ENCODE measurements around the gene TRA2B. TPM values are rescaled to one million over a fixed set of nuclear protein-coding genes. Genes with fewer than 3 reads are reported as not detected.

The TRA2B gene
- total RNA-seq: 170 TPM

DNA sequence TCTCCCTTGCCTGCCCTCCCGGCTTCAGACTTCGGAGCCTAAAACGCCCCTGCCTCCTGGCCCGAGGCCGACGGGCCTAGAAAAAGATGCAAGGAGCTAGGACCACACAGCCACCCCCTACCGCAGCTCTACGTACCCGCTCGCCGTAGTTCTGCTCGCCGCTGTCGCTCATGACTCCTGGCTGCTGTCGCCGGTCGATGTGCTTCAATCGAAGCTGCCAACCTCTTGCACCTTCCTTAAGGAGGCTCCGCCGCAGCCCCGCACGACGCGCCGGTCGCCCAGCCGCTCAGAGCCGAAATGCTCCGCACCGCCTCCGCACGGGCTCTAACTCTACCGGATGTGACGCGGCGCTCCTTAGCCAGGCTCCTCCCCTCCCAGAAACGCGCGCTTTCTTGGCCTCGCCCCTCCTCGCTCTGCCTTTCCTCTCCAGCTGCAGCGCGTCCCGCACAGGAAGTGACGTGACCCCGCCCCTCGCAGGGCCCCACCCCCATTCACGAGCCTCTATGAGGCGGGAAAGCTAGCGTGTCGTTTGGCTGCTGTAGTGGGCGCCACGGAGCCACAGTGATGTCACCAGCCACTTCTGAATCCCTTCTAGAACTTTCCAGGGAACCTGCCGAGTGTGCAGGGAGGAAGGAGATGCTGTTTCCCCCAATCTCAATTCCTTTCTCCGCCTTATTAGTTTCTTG lies at the start of gene TRA2B:
Gene TRA2B (minus strand): TSS at position 326 of the 686 bp plus-strand sequence. CDS start 154 bp downstream, at position 172.
- peak; percentile 99 for DNase-seq

DNA sequence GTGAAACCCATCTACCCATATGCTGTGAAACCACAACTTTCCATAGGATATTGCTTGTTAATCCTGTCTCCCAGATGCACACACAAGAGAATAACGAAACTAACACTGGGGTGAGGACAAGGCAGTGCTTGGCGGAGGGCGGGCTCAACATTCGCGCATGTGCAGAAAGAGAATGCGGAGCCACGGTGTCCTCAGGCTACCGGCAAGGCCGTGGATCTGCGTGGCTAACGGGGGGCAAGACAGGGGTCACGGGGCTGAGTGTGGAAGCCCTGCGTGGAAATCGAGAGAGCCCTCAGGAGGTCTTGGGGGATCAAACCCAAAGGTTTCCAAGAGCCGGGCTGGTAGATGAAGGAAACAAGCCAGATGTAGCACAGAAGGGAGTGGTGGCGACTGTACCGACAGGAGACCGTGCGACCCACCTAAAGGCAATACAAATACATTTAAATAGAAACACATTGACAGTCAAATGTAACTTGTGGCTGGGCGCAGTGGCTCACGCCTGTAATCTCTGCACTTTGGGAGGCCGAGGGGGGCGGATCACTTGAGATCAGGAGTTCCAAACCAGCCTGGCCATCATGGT lies 48.5 kb upstream of the TRA2B start:
- no peak for DNase-seq

DNA sequence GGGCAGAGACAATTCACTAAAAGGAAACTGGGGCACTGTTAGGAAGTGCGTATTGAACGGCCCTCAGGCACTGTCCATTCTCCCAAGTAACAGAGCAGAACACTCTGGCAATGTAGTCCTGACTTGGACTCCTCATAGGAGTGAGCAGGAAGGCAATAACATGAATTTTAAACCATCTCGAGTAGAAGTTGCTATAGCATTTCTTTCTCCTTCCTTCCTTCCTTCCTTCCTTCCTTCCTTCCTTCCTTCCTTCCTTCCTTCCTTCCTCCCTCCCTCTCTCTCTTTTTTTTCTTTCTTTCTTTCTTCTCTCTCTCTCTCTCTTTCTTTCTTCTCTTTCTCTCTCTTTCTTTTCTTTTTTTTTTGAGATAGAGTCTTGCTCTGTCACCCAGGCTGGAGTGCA lies 46.4 kb upstream of the TRA2B start:
- DNase-seq: no peak

DNA sequence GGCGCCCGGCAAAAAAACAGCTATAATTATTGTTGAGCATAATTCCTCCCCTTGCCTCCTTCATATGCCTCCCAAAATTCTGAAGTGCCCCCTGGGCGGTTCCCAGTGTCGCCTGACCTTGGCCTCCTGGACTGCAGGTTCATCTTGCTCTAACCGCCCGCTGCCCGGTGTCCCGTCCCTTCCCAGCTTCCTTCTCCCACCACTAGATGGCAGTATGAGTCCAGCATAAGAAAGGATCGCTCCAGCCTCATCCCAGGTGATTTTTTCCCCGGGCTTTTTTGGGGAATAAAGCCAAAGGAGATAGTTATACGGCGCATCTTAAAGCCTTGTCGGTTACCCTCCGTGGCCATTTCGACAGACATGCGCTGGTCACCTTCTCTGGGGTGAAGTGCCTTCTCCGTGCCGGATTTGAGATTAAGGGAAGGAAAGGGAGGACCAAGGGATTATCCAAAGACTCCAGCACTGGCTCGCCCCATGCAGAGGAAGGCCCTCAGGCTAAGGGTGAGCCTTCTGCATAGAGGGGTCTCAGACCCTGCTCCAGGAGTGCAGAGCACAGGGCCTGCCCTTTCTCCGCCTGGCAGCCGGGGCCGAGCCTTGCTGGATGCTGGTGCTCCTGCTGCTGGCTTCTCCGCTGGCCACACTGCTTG lies 45.8 kb upstream of the TRA2B start:
- peak; percentile 27 for DNase-seq

DNA sequence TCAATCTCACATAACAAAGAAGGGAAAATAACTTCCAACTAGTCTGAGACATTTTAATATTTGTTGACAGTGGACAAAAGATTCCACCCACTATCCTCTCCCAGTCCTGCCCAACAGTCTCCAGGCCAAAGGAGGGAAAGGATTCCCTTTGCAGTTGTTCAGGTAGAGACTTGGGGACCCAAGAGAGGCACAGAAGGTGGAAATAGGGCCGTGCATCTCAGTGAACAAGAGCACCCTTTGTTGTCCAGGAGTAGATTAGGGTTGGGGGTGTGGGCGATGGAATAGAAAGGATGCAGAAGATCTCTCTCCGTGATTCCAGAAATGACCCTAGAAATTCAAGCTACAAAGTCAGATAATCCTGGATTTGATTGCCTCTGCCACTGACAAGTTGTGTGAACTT lies 44.8 kb upstream of the TRA2B start:
- DNase-seq: no peak

DNA sequence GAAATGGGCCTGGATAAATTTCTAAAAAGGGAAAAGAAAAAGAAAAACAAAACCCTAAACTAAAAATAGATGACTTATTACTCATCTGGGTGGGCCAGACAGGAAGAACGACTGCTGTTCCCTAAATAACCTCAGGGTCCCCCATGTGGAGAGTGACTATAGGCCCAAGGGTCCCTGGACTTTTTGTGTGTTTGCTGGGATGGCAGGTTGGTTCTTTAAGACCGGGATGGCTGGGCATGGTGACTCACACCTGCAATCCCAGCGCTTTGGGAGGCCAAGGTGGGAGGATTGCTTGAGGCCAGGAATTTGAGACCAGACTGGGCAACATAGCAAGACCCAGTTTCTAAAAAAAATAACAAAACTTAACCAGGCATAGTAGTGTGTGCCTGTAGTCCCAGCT lies 43.8 kb upstream of the TRA2B start:
- no peak for DNase-seq

DNA sequence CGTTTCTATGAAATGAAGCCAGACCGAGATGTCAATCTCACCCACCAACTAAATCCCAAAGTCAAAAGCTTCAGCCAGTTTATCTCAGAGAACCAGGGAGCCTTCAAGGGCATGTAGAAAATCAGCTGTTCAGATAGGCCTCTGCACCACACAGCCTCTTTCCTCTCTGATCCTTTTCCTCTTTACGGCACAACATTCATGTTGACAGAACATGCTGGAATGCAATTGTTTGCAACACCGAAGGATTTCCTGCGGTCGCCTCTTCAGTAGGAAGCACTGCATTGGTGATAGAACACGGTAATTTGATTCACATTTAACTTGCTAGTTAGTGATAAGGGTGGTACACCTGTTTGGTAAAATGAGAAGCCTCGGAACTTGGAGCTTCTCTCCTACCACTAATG lies 41.9 kb upstream of the TRA2B start:
- no peak for DNase-seq

DNA sequence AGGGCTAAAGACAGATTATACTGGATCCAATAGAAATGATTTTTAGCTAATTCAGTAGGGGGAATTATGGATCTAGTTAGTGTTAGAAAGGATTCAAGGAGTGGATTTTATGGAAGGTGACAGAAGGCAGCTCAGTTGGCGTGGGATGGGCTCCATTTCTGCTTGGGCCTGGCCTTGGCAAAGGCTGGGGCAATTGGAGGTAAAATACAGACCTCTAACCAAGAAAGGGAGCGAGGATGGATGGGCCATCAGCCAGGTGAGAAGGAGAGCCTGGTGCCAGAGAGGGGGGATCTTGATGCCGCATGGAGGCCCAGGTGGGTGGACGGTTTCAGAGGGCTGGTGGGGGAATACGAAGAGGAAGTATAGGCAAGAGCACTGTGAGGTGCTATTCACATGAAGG lies 40.7 kb upstream of the TRA2B start:
- DNase-seq: no peak

DNA sequence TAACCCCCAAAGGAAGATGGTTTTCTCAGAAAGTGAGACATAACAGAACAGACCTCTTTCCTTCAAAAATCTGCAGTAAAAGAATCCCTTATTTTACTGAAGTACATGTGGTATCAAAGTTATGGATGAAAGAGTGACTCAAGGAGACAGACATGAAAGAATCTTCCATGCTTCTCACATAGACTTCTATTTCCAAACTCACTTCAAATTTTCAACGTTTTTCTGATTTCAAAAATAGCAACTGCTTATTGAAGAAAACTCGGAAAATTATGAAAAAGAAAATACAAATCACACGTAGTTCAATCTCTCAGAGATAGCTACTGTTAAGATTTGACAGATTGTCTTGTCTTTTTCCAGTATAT lies 39.8 kb upstream of the TRA2B start:
- DNase-seq: no peak

DNA sequence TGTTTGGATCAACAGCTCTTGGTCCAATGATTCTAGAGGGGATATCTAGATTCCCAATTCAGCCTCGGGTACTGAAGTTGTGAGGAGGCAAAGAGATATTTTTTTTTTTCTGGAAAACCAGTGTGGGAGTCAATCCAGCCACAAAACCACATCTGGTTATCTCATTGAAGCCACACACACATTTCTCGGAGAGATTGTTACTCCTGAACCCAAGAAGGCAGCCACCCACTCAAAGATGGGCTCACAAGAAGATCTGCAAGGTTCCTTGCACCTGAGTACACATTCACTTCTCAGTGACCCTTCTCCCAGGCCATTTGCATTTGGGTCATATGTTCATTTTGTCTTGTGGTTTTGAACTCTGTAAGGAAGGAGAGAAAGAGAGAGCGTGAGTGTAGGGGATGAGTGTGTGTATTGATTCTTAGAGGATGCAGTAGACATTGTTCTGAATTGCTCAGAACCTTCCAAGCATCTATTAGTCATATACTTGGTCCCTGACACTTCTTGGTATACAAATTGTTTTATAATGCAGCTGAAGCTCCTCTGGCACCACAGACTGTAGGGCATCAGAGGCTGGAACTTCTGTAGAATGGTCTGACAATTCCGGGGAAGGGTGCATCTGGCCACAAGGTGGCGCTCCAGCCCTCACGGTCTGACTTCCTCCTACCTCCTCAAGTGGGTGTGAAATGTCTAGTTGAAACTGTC lies 39.3 kb upstream of the TRA2B start:
- DNase-seq: peak; percentile 12

DNA sequence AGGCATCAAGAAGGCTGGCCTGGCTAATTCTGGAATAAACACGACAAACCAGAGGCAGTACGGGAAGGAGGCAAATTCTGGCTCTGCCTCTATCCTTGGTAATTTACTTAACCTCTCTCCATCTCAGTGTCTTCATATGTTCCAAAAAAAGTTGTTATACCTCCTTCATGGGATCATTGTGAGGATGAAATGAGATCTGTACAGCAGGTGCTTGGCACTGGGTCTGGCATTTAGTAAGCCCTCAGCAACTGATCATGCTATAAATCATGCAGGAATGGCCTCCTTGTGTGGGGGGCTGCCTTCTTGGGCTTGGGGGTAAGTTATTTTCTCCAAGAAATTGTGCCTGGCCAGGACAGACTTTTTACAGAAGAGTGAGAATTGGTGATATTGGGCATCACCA lies 38.3 kb upstream of the TRA2B start:
- no peak for DNase-seq

DNA sequence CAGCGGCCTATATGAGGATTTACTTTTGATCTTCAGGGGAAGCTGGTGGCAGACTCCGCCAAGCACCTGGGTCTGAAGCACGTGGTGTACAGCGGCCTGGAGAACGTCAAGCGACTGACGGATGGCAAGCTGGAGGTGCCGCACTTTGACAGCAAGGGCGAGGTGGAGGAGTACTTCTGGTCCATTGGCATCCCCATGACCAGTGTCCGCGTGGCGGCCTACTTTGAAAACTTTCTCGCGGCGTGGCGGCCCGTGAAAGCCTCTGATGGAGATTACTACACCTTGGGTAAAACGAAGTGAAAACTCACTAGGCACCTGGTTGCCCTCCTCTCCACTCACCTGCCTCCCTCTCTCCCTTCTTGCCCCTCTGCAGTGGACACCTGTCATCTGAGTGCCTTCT lies 33.8 kb upstream of the TRA2B start:
- no peak for DNase-seq

DNA sequence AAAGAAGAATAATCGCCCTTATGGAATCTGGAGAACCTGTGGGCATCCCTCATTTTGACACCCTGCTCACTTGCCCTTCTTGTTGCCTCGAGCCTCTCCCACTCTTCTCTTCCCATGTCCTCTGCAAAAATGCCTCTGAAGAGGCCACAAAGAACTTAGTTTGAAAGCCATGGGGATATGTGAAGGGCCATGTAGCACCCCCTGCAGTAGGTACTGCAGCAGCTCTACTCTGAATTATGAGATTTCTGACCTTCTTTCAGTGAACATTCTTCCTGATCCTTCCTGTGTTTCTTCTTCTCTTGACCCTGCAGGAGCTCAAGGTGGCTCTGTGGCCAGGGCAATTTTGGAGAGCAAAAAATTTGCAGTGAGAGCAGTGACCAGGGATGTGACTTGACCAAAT lies 30.4 kb upstream of the TRA2B start:
- no peak for DNase-seq

DNA sequence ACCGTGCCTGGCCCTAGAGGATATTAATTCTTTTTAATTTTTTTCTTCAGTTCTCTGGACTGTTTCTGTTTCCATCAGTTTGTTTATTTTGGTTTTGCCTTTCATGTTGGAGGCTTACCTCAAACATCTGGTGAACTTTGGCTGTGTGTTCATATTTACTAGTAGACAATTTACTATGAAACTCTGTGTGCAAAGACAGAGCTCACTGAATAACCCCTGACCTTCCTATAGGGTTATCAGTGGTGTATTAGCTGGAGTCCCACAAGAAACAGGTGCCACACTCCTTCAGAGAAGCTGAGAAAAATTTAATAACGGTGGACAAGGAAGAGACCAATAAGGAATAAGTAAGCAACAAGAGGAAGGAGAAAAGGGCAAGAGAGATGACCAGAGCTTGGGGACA lies 28.8 kb upstream of the TRA2B start:
- no peak for DNase-seq

DNA sequence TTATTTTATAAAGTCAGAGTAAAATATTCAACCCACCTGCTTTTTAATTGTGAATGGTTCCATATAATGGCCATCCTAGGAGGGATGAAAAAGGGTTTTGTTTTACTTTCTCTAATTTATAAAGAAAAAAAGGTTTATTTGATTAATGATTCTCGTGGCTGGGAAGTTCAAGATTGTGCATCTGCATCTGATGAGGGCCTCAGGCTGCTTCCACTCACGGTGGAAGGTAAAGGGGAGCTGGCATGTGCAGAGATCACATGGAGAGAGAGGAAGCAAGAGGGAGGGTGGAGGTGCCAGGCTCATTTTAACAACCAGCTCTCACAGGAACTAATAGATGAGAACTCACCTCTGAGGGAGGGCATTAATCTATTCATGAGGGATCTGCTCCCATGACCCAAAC lies 27.7 kb upstream of the TRA2B start:
- no peak for DNase-seq

DNA sequence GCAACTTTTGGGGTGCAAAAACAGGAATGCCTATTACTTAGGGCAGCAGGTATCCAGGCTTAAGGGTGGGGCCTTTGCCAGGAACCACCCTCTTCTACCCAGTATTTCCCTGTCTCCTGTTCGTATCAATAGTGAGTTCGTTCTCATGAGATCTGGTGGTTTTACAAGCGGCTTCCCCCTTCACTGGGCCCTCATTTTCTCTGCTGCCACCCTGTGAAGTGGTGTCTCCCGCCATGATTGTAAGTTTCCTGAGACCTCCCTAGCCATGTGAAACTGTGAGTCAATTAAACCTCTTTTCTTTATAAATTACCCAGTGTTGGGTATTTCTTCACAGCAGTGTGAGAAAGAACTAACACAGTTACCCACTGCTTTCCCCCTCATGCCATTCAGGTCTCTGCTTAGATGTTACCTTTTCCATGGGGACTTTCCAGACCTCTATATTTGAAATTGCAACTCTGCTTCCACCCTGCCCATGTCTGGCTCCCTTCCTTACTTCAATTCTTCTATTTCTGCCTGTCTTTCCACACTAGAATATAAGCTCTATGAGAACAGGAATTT lies 23.9 kb upstream of the TRA2B start:
- DNase-seq: no peak

DNA sequence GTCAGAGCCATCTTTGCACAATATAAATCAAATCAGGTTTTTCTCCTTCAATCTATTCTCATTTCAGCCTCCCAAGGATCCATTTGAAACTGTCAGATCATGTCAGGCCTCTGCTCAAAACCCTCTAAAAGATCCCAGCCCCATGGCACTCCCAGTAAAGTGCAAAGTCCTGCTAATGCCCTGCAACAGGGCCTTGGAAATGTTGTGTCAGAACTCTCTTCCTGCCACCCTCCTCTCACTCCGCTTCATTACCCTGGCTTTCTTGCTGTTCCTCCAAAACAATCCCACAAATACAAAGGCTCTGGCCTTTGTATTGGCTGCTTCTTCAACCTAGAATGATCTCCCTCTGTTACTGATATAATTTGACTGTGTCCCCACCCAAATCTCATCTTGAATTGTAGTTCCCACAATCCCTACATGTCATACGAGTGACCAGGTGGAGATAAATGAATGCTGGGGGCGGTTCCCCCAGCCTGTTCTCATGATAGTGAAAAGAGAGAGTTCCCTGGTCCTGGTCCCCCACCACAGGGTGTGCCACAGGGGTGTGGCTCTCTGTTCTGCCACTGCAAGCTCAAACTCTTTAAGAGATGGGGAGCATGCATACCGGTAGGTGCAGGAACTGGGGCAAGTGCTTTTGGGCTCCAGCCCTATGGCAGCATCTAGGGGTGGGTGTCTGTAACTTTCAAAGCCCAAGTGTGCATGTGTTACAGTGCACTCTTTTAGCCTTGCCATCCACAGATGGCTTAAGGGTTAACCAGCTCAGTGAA lies 22.9 kb upstream of the TRA2B start:
- no peak for DNase-seq

DNA sequence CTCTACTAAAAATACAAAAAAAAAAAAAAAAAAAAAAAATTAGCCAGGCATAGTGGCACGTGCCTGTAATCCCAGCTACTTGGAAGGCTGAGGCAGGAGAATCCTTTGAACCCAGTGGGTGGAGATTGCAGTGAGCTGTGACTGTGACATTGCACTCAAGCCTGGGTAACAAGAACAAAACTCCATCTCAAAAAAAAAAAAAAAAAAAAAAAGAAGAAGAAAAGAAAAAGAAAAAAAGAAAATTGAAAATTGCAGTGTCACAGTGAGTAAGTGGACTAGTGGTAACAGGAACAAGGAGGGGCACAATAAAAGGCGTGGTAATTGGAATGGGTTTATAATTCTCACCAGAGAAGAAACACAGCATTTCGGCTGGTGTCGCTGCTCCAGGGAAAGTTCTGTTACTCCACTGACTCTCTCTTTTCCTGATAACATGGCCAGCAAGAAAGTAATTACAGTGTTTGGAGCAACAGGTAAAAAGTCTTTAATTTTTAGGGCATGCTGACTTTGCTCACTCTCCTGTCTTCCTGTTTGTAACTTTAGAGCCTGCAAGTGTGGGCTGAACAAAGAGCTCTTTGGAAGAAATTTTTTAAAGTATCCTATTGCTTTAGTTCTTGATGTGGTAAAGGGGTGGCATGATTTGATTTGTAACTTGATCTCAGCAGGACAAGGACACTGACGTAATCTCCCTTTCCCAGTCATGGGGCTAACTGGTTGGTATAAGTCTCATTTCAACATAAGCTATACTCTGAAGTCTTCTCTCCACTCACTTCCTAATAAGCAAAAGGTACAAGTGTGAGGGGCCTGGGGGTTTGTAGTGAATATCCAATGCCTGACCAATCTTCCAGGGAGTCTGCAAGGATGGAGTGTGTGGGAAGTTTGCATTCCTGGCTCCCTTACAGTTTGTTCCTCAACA lies 22.1 kb upstream of the TRA2B start:
- no peak for DNase-seq

DNA sequence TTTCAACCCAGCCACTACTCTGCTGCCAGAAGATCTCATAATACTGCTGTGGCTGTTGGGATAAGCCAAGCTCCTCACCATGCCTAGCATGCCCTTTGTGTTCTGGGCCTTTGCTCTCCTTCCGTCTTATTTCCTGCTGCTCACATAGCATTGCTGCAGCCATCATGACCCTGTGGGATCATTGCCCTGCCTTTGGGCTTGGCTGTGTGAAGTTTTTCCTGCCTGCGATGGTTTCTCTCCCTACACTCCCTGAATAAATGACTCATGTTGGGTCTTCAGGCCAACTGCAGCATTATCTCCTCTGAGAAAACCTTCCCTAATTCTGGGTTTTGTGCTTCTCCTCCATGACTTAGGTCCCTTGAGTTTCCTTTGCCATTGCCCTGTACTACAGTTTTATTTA lies 20.8 kb upstream of the TRA2B start:
- no peak for DNase-seq

DNA sequence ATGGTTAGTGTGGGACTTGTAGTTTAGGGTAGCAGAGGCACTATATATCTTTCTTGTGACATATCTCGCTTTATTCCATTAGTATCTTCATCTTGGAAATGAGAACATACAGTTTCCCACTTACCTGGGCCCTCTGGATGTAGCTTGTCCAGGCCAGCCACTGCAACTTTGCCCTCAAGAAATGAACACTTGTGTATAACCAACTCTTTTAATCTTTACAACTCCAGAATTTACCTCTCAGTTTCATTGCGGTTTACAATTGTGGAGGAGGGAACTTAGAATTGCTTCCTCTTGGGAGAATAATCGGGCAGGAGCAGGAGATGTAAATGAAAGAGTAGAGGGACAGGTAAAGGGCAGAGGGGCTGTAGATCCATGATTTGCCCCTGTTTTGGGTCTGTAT lies 18.4 kb upstream of the TRA2B start:
- no peak for DNase-seq

DNA sequence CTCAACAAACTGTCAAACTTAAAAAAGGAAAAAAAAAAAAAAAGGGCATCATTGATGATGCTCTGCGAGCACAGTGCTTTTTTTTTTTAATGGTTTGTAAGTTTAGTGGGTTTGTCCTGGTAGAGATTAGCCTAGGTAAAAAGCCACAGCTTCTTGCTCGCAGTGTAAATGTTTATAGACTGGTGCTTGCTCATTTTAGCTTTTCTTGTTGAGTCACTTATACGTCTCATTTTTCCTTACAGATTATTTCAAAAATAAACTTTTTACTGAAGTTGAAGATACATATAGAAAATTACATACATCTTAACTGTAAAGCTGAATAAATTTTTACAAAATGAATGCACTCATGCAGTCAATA lies 16.5 kb upstream of the TRA2B start:
- no peak for DNase-seq
